ENCODE data around the gene WNT3A. TPM values are rescaled to one million over a fixed set of nuclear protein-coding genes. Genes with fewer than 3 reads are reported as not detected.

Gene WNT3A
- total and polyA plus RNA-seq, 9 of the 15 experiments (the other 6 are each of a cell fraction or from before 2014, with no cell fraction given), result not detected

DNA sequence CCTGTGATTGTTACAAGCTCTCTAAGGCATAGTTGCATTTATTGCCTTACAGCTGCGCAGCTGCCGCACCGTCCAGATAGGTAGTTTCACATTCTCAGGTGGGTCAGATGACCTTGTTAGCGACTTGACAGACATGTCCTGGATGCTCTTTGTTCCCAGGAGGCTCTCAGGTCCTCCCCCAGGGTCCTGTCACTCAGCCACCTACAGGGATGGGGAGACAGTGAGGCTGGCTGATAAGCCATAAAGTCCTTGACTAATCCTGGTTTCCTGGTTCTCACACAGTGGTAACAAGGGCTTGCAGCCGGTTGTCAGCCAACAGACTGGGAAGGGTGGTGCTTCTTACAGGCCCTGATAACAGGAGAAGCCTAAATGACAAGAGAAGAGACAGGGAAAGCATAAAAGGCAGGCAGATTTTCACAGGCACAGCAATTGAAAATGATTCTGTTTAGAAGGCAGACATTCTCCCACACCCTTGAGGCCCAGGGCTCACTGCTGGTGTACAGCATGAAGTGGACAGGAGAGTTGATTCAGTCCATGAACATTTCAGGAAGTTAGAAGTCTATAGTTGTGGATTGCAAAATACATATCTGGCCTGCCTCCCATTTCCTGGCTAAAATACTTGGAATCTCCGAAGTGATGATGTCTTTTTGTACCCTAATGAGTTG, 78.6 kb downstream of the WNT3A start (continued):
- TF ChIP-seq CHD7 (IDR thresholded peaks at IDR 0.05; ENCODE audit: low read depth, low read length) (peak; percentile 17), FOXK2 (conservative IDR thresholded peaks at IDR 0.05 in 1 of 2, IDR thresholded peaks at IDR 0.05 in 1 of 2; ENCODE audit: low read depth in 2 of 2) (peak; percentile 28 to 62; a peak in 2 of 4 replicates), SLC30A9 (CRISPR knock-in tag; IDR thresholded peaks at IDR 0.05) (no peak), THRAP3 (IDR thresholded peaks at IDR 0.05; ENCODE audit: borderline replicate concordance) (no peak), DPF2 (IDR thresholded peaks at IDR 0.05) (peak; percentile 62), FOXK1 (CRISPR knock-in tag; IDR thresholded peaks at IDR 0.05; ENCODE audit: borderline replicate concordance) (peak; percentile 60; the same call in 1 of the 2 replicates), ZNF444 (CRISPR knock-in tag; IDR thresholded peaks at IDR 0.05) (no peak), SMAD4 (CRISPR knock-in tag; conservative IDR thresholded peaks at IDR 0.05) (peak; percentile 65), ZC3H4 (CRISPR knock-in tag; IDR thresholded peaks at IDR 0.05; ENCODE audit: borderline replicate concordance) (no peak), ASH1L (IDR thresholded peaks at IDR 0.05; ENCODE audit: borderline replicate concordance, low read depth, partially characterized antibody) (no peak), IFI16 (CRISPR knock-in tag; IDR thresholded peaks at IDR 0.05) (peak; percentile 63; the same call in 1 of the 2 replicates)
- TF ChIP-seq, protein P1, sequence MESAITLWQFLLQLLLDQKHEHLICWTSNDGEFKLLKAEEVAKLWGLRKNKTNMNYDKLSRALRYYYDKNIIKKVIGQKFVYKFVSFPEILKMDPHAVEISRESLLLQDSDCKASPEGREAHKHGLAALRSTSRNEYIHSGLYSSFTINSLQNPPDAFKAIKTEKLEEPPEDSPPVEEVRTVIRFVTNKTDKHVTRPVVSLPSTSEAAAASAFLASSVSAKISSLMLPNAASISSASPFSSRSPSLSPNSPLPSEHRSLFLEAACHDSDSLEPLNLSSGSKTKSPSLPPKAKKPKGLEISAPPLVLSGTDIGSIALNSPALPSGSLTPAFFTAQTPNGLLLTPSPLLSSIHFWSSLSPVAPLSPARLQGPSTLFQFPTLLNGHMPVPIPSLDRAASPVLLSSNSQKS (CRISPR knock-in tag; IDR thresholded peaks at IDR 0.05), result no peak
- TF ChIP-seq, protein P2, sequence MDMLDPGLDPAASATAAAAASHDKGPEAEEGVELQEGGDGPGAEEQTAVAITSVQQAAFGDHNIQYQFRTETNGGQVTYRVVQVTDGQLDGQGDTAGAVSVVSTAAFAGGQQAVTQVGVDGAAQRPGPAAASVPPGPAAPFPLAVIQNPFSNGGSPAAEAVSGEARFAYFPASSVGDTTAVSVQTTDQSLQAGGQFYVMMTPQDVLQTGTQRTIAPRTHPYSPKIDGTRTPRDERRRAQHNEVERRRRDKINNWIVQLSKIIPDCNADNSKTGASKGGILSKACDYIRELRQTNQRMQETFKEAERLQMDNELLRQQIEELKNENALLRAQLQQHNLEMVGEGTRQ (CRISPR knock-in tag; IDR thresholded peaks at IDR 0.05), result no peak
